BLaER1 treated with 17β-estradiol and CSF1 and Interleukin-3, amounts not matched to agents 10 nM and 100 nM (cell line): ENCODE results near the gene GLYATL1.

Experiments
- H3K27ac ChIP-seq, 11 experiments: shearing (Covaris generic); formaldehyde crosslinking; 2 replicates each; pipeline ENCODE4 v1.8.1; 2022
- H3K27me3 ChIP-seq, 11 experiments: shearing (Covaris generic); formaldehyde crosslinking; 2 replicates each; pipeline ENCODE4 v1.8.1; 2022
- H3K36me3 ChIP-seq, 11 experiments: shearing (Covaris generic); formaldehyde crosslinking; 2 replicates each; pipeline ENCODE4 v1.8.1; 2022
- H3K4me1 ChIP-seq, 10 experiments: shearing (Covaris generic); formaldehyde crosslinking; 2 replicates each; pipeline ENCODE4 v1.8.1; 2022
- H3K4me2 ChIP-seq, 11 experiments: shearing (Covaris generic); formaldehyde crosslinking; 2 replicates each; pipeline ENCODE4 v1.8.1; 2022
- H3K4me3 ChIP-seq, 10 experiments: shearing (Covaris generic); formaldehyde crosslinking; 2 replicates each; pipeline ENCODE4 v1.8.1; 2022
- H3K9ac ChIP-seq, 11 experiments: shearing (Covaris generic); formaldehyde crosslinking; 2 replicates each; pipeline ENCODE4 v1.8.1; 2022
- H3K9me3 ChIP-seq, 11 experiments: shearing (Covaris generic); formaldehyde crosslinking; replicated peaks in 1 of 11; 2 replicates each; pipeline ENCODE4 v1.8.1; 2022
- H4K20me1 ChIP-seq, 11 experiments: shearing (Covaris generic); formaldehyde crosslinking; 2 replicates each; pipeline ENCODE4 v1.8.1; 2022
- Cebpa-rat ChIP-seq, 11 experiments: shearing (Covaris generic); IDR thresholded peaks; 2 replicates each; pipeline ENCODE4 v1.8.1; 2022

Gene GLYATL1

DNA sequence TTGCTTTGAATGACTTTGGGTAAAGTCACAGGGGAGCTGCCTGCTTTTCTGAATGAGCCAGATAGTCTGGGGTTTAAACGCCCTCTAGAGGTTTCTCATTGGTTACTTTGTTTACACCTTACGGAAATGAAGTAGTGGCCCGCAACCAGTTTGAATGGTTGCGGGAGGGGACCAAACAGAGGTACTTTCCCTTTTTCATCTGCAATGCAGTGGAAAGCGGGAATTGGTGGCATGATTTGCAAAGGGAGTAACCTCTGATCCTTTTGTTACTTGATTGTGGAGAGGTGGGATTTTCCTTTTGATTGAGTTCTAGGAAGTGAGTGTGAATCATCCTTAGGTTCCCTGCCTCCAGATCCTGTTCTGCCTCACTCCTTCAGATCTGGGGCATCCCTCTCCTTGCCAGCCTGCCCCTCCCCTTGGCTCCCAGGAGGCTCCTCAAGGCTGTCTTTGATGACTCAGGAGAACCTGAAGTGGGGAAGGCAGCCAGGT, 15.9 kb upstream of the GLYATL1 start:
- Histone ChIP-seq H3K4me3 (no peak overlapping the region), H3K4me2 (peak overlapping the region; percentile 40 to 77 (median 52); a peak in 20 of 22 replicates), H4K20me1 (no peaks in the 10 kb centered on the region), H3K4me1 (peaks cover 4 to 31% (median 19%) of the 10 kb centered on the region in 10 experiments; a peak in 16 of 20 replicates), H3K27me3 (0 out of 22 replicates have a peak, but pooled peaks cover 0 to 5% (median 0%) of the 10 kb centered on the region in 11 experiments), H3K9me3 (peaks cover 4 to 18% (median 14%) of the 10 kb centered on the region in 11 experiments), H3K27ac (no peak overlapping the region), H3K36me3 (no peaks in the 10 kb centered on the region), H3K9ac (no peak overlapping the region; a peak in 1 of 22 replicates)
- TF ChIP-seq Cebpa-rat (IDR thresholded peaks at IDR 0.05): no peak

DNA sequence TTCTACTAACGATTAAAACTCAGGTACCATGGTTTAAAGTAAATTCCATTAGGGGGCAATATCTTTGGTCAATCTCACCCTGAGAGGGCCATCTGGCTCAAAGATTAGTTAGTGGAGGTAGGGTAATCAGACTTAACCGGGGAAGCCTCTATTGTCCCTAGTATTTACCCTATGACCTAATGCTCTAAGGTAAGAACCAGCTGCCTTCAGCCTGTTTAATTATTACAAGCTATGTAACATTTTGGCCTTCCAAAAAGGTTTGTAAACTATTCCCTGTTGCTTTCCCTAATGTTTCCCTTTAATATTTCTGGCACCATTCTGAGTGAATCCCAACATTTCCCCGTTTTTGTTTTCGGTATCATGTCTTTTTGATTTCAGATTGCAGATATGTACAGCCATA, 15.1 kb upstream of the GLYATL1 start:
- no peaks in the 10 kb centered on the region for H3K36me3 ChIP-seq
- 0 out of 22 replicates have a peak, but pooled peaks cover 0 to 5% (median 0%) of the 10 kb centered on the region in 11 experiments for H3K27me3 ChIP-seq
- H3K4me1 ChIP-seq: peaks cover 4 to 32% (median 19%) of the 10 kb centered on the region in 10 experiments; a peak in 16 of 20 replicates
- H3K9ac ChIP-seq: no peak overlapping the region
- no peak for TF ChIP-seq Cebpa-rat (IDR thresholded peaks at IDR 0.05)
- H3K4me3 ChIP-seq: no peak overlapping the region
- H3K9me3 ChIP-seq: peaks cover 0 to 9% (median 5%) of the 10 kb centered on the region in 11 experiments; a peak in 13 of 22 replicates
- H3K27ac ChIP-seq: no peak overlapping the region
- no peak overlapping the region for H3K4me2 ChIP-seq
- no peaks in the 10 kb centered on the region for H4K20me1 ChIP-seq

DNA sequence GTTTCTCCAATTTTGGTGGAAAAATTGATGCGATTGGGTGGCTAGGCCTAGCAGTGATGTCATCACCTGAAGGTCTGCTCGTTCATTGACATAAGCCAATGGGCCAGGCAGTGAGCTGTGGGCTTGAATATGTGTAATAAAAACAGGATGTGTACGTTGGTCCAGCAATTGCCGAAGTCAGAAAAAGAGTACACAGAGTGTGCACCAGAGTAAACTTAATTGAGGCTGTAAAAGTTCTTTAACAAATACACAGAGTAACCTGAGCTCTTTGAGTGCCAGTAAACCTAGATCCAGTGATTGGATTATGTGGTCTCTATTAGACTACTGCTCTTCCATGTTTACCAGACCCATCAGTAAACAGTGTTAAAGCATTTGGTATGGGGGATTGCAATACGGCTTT, 13.0 kb upstream of the GLYATL1 start:
- Histone ChIP-seq H3K27me3 (0 out of 22 replicates have a peak, but pooled peaks cover 0 to 5% (median 0%) of the 10 kb centered on the region in 11 experiments), H3K4me2 (no peak overlapping the region), H3K4me3 (no peak overlapping the region), H4K20me1 (no peaks in the 10 kb centered on the region), H3K9ac (no peak overlapping the region), H3K4me1 (peaks cover 4 to 32% (median 18%) of the 10 kb centered on the region in 10 experiments; a peak in 16 of 20 replicates), H3K9me3 (no peaks in the 10 kb centered on the region), H3K27ac (no peak overlapping the region), H3K36me3 (no peaks in the 10 kb centered on the region)
- no peak for TF ChIP-seq Cebpa-rat (IDR thresholded peaks at IDR 0.05)

DNA sequence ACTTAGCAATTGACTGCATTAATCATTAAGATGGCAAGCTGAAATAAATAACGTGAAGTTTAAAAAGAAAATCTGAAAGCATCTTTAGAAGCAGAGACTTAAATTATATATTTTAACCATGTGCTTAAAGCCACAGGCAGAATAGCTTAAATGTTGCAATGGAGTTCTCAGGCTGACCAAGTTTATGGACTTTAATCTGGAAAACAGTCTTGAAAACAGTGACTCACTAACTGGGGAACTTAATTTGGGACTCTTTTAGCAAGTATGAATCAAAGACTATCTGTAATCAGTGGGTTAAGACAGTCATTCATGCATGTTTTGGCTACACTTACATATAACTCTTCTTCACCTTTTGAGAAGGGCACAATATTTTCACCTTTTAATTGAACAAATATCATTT, 12.6 kb upstream of the GLYATL1 start:
- Histone ChIP-seq H3K4me2 (peak overlapping the region in 2 of 11 experiments; percentile 66 to 73; a peak in 4 of 22 replicates), H3K9me3 (no peaks in the 10 kb centered on the region), H3K36me3 (no peaks in the 10 kb centered on the region), H3K4me3 (no peak overlapping the region), H3K9ac (no peak overlapping the region), H3K27ac (no peak overlapping the region), H3K4me1 (peaks cover 4 to 32% (median 18%) of the 10 kb centered on the region in 10 experiments; a peak in 16 of 20 replicates), H4K20me1 (no peaks in the 10 kb centered on the region), H3K27me3 (0 out of 22 replicates have a peak, but pooled peaks cover 0 to 5% (median 0%) of the 10 kb centered on the region in 11 experiments)
- TF ChIP-seq Cebpa-rat (IDR thresholded peaks at IDR 0.05): no peak

DNA sequence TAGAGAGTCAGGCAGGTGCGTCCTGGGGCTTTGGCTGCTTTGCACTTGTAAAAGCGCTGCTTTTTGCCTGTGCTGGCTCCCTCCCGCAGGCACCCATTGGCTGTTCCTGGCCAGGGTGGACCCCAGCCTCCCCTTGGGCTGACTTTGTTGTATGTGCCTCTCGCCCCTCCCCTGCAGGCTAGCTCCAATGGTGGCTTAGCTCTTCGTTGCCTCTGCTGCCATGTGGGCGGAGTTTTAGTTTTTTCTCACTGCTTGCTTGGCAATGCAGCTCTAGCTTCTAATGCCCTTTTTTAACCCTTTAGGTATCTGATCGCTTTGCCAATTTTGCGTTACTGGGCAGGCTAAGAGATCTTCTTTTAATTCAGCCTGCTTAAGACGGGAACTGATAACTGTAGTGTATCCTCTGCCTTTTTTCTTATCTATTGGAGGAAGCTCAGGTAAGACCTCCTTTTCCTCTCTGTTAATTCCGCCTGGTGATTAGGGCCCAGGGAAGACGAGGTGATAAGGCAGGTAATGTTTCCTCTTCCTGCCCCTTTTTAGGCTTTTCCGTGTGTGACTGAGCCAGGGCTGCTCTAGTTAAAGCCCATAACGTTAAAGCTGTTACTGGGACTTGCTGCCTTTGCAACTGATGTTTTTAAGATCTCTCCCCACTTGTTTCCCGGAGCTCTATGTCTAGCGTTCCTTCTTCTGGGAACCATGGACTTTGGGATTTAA, 11.7 kb upstream of the GLYATL1 start:
- no peaks in the 10 kb centered on the region for H3K36me3 ChIP-seq
- no peak overlapping the region for H3K9ac ChIP-seq
- no peaks in the 10 kb centered on the region for H4K20me1 ChIP-seq
- peaks cover 4 to 26% (median 18%) of the 10 kb centered on the region in 10 experiments; a peak in 16 of 20 replicates for H3K4me1 ChIP-seq
- 0 out of 22 replicates have a peak, but pooled peaks cover 0 to 5% (median 0%) of the 10 kb centered on the region in 11 experiments for H3K27me3 ChIP-seq
- no peak overlapping the region for H3K27ac ChIP-seq
- no peak overlapping the region for H3K4me3 ChIP-seq
- no peaks in the 10 kb centered on the region for H3K9me3 ChIP-seq
- no peak for TF ChIP-seq Cebpa-rat (IDR thresholded peaks at IDR 0.05)
- H3K4me2 ChIP-seq: peak overlapping the region; percentile 25 to 73 (median 51)

DNA sequence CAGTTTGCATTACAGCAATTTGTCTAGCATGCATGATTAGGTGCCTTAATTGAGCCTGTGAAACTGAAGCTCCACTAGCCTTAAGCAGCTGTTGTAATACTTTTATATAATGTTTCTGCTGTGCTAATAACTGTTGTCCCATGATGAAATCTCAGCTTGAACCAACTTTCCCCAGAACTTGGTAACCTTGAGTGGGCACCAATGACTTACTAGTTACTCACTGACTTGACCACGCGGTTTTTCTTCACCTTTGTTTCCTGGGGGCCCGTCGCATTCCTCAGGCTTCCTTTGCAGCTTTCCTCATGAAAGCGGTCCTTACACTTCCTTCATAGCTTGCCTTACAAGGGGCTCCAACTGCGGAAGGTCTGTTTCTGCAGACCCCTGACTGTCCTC, 11.2 kb upstream of the GLYATL1 start:
- Histone ChIP-seq H3K9ac (no peak overlapping the region), H3K4me3 (no peak overlapping the region), H3K36me3 (no peaks in the 10 kb centered on the region), H3K4me2 (peak overlapping the region in 9 of 11 experiments; percentile 25 to 73 (median 66); a peak in 17 of 22 replicates), H3K9me3 (no peaks in the 10 kb centered on the region), H3K27me3 (0 out of 22 replicates have a peak, but pooled peaks cover 0 to 5% (median 0%) of the 10 kb centered on the region in 11 experiments), H3K4me1 (peaks cover 4 to 21% (median 17%) of the 10 kb centered on the region in 10 experiments; a peak in 16 of 20 replicates), H4K20me1 (no peaks in the 10 kb centered on the region), H3K27ac (no peak overlapping the region)
- no peak for TF ChIP-seq Cebpa-rat (IDR thresholded peaks at IDR 0.05)

DNA sequence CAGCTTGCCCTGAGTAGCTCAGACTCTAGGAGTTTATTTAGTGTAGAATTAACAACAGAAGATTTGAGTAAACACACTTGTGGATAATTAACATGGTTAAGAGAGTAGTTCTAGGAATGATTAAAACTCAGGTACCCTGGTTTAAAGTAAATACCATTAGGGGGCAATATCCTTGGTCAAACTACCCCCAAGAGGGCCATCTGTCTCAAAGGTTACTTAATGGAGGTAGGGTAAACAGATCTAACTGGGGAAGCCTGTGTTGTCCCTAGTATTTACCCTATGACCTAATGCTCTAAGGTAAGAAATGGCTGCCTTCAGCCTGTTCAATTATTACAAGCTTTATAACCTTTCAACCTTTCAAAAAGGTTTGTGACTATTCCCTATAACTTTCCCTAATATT, 10.6 kb upstream of the GLYATL1 start:
- Histone ChIP-seq H3K4me1 (peaks cover under 1 to 17% (median 13%) of the 10 kb centered on the region in 10 experiments; a peak in 15 of 20 replicates), H3K27ac (no peak overlapping the region), H3K9me3 (no peaks in the 10 kb centered on the region), H4K20me1 (no peaks in the 10 kb centered on the region), H3K36me3 (no peaks in the 10 kb centered on the region), H3K4me3 (no peak overlapping the region), H3K4me2 (peak overlapping the region in 1 of 11 experiments; percentile 73; a peak in 1 of 22 replicates), H3K9ac (no peak overlapping the region), H3K27me3 (0 out of 22 replicates have a peak, but pooled peaks cover 0 to 5% (median 0%) of the 10 kb centered on the region in 11 experiments)
- no peak for TF ChIP-seq Cebpa-rat (IDR thresholded peaks at IDR 0.05)

DNA sequence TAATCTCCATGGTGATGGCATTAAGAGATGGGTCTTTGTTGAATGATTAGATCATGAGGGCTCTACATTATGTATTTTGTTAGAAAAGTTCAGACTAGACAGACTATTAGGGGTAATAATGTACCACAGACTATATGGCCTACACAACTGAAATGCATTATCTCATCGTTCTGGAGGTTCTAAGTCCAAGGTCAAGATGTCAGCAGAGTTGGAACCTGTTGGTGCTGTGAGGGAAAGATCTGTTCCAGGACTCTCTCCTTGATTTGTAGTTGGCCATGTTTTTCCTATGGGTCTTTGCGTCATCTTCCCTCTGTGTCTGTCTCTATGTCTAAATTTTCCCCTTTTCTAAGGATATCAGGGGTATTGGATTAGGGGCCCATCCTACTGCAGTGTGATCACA, 8.4 kb upstream of the GLYATL1 start:
- no peaks in the 10 kb centered on the region for H3K36me3 ChIP-seq
- no peak for TF ChIP-seq Cebpa-rat (IDR thresholded peaks at IDR 0.05)
- H3K27me3 ChIP-seq: 0 out of 22 replicates have a peak, but pooled peaks cover 0 to 5% (median 0%) of the 10 kb centered on the region in 11 experiments
- H3K4me3 ChIP-seq: no peak overlapping the region
- no peak overlapping the region for H3K4me2 ChIP-seq
- H3K9ac ChIP-seq: no peak overlapping the region
- H3K4me1 ChIP-seq: peaks cover 0 to 17% (median 13%) of the 10 kb centered on the region in 10 experiments; a peak in 14 of 20 replicates
- no peaks in the 10 kb centered on the region for H4K20me1 ChIP-seq
- no peak overlapping the region for H3K27ac ChIP-seq
- no peaks in the 10 kb centered on the region for H3K9me3 ChIP-seq

DNA sequence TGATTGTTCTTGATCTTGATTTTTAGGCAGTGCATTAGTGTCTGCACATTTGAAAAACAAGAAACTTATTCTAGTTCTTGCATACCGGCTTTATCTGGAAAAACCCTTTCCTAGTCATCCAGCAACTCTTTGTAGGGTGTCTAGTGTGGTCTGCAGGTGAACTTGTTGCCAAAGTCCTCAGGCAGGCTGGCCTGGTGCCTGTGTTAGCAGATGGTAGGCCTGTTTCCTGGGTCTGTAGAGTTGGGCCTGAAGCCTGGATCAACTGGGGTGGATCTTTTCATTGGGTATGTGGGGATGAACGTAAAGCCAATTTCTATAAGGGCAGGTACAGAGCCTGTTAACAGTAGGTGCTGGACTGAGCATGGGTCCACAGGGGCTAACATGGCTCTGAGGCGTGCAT, 5.6 kb upstream of the GLYATL1 start:
- H3K4me2 ChIP-seq: no peak overlapping the region
- H3K36me3 ChIP-seq: no peaks in the 10 kb centered on the region
- no peaks in the 10 kb centered on the region for H3K4me1 ChIP-seq
- no peak overlapping the region for H3K4me3 ChIP-seq
- no peaks in the 10 kb centered on the region for H4K20me1 ChIP-seq
- no peaks in the 10 kb centered on the region for H3K9me3 ChIP-seq
- no peak for TF ChIP-seq Cebpa-rat (IDR thresholded peaks at IDR 0.05)
- H3K9ac ChIP-seq: no peak overlapping the region
- no peak overlapping the region for H3K27ac ChIP-seq
- no peaks in the 10 kb centered on the region for H3K27me3 ChIP-seq
